ENCODE results near the gene SLC51B.
A peak's percentile ranks its signal among the peaks of the same experiment; 100 is the strongest.
"Not testable (repeated sequence)": the region's sequence is repeated elsewhere in the genome, so short reads cannot be mapped to it uniquely, and the experiment has no call there.

SLC51B gene

DNA sequence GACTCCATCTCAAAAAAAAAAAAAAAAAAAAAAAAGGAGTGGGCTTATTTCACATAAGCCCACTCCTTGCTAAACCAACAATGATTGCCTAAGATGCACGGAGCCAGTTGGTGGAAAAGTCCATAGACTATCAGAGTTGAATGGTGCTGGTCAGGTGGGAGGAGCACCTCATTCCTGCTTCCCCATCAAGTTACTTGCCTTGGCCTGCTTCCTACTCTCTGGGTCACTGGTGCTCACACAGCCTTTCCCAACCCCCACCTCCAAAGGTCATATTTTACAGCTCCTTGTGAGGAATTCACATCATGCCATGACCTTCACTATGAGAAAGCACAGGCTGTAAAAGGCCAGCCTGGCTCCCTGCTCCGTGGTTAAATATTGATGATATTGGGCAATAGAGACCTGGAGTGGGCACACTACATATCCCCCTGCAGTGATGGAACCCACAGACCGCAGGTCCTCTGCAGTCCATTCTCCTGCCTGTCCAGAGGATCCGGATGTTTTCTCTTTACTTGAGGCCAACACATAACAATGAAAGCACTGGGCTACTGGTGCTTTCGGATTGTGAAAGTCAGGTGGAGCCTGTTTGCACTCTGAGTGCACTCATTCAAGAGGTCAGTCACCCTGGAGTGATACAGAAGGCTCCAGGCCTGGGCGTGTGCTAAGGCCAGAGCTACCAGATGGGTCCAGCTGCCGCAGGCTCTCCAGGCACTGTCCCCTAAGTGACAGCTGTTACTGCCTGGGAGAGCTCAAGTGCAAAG lies at the start of gene SLC51B:
Gene SLC51B, plus strand, starts transcription at position 664 of the 758 bp plus-strand sequence. CDS start 4,618 bp downstream, outside the sequence.
- DNase-seq: peak; percentile 94

DNA sequence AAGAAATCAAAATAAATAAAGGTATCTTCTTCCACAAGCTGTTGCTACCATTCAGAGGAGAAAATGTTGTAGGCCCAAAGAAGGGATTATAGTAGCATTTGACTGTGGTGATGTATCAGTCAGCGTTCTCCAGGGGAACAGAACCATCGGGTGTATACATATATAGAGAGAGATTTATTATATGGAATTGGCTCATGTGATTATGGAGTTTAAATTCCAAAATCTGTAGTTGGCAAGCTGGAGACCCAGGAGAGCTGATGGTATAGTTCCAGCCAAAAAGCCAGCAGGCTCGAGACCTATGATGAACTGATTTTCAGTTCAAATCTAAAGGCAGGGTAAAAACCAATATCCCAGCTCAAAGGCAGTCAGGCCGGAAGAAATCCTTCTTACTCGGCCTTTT lies 48.1 kb upstream of the SLC51B start:
- no peak for DNase-seq

DNA sequence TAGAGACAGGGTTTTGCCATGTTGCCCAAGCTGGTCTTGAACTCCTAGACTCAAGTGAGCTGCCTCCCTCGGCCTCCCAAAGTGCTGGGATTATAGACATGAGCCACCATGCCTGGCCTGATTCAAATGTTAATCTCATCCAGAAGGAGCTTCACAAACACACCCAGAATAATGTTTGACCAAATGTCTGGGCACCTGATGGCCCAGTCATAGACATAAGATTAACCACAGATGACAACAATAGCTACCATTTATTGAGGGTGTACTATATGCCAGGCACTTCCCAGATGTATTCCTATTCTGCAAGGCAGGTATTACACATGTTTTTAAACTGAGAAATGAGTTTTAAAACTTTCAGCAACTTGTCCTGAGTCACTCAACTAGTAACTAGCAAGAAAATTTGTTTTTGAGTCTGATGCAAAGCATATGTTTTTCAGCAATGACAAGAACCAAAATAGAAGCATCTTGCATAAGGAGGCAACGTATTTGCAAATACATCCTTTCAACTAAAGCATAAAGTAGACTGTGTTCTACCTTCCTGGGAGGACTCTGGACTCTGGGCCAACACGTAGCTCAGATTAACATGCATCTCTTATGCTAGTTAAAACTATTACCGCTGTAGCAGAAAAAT lies 47.3 kb upstream of the SLC51B start:
- DNase-seq: no peak

DNA sequence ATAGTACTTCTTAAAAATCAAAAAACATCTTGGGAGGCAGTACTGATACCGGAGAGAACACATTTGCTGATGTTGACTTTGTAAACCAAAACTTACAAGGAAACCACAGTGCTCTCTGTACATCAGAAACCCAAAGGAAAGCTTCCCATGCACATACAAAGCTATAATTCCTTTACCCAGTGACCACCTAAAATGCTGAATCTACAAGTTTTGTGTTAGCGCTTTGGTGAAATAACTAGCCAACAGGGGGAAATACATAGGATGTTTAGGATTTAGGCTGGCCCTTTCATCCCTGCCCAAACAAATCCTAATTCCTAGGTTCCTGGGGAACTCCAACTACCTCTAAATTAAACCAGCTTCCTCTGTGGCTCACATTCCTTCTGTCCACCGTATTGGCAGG lies 40.2 kb upstream of the SLC51B start:
- no peak for DNase-seq

DNA sequence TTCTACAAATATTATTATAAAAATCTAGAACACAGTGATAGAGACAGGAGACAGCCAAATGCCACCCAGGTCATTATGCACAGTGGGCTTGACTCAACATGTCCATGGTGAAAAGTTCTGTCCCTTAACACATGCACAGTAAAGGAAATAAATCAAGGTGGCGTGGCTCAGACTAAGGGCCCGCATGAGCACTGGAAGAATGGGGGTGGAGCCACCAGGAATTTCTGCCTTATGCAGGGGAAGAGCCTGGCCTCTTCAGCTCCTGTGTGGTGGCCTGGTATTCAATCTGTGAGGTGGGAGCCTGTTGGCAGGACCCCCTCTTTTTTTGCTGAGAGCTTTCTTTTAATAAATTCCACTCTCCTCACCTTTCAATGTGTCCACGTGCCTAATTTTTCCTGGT lies 38.3 kb upstream of the SLC51B start:
- DNase-seq: no peak

DNA sequence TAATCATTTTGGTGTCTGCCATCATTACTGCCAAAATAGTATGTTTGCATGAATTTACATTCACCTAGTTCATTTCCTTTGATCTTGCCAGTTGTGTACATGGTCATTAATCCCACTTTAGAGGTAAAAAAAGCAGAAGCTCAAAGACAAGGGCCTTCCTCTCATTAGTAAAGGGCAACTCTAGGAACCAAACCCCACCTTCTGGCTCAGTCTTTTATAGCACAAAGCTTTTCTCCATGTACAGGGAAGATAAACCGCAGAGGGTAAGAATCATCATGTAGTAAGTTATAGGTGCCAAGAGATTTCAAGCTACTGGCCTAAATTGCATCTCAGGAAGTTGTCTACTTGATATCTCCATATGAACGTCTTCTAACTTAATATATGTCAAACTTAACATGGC lies 36.2 kb upstream of the SLC51B start:
- DNase-seq: no peak

DNA sequence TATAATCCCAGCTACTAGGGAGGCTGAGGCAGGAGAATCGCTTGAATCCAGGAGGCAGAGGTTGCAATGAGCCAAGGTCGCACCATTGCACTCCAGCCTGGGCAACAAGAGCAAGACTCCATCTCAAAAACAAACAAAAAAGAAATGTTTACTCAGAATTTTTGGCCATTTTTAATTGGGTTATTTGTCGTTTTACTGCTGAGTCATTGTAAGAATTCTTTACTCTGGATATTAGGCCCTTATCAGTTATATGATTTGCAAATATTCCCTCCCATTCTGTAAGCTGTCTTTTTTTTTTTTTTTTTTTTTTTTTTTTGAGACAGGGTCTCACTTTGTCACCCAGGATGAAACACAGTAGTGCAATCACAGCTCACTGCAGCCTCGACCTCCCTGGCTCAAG lies 34.0 kb upstream of the SLC51B start:
- not testable (repeated sequence) for DNase-seq

DNA sequence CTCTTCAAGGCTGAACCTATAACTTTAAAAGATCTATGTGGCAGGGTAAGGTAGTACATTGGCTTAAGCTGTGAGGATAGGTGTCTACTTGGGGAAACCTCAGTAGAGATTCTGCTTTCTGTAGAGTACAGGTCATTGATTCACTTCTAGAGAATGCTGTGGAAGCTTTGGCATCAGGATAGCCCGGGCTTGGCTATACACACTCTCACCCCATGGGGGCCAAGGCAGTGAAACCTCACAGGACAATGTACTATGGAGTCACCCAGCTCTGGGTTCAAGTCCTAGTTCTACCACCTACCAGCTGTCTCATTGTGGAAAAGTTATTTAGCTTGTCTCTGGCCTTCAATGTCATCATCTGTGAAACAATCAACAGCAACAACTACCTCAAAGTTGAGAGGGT lies 24.8 kb upstream of the SLC51B start:
- DNase-seq: no peak

DNA sequence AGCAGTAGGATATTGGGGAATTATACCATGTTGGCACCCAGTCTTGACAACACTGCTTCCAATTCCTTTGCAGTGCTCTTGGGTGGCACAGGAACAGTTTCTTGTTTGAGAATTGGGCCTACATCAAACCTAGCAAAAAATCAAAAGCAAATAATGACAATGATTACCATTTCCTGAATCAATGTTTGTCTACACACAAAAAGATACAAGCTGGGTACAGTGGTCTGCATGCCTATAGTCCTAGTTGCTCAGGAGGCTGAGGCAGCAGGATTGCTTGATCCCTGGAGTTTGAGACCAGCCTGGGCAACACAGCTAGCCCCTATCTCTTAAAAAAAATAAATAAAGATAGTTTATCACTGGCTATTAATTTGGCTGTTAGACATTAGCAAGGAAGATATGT lies 23.7 kb upstream of the SLC51B start:
- DNase-seq: no peak

DNA sequence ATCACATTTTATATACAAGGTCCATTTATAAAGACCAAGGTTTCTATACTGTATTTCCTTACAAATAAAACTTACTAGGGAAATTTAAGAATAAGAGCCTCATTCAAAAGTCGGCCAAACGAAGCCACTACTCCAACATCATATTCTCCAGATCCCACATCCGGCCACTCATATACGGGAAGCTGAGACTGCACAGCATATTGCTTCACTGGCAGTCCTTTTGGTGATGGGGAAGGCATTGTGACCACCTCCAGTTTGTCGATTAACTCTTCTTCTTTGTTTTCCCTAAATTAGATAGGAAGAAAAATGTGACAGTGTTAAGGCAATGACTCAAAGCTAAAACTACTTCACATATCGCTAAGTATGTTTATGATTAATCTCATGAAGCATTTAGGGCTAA lies 18.4 kb upstream of the SLC51B start:
- no peak for DNase-seq

DNA sequence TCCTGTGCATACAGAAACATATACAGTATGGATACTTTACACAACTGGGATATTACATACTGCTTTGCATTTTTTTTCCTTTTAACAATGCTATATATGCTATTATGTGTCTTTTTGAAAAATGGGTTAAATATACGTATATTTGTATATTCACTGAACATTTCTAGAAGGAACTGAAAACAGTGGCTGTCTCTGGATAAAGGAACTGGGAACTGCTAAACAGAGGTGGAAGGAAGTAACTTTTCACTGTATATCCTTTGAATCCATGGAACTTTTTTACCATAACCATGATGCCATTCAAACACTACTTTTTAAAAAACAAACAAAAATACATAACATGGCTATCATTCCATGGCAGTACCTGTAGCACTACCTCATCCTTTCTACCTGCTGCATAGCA lies 17.6 kb upstream of the SLC51B start:
- no peak for DNase-seq

DNA sequence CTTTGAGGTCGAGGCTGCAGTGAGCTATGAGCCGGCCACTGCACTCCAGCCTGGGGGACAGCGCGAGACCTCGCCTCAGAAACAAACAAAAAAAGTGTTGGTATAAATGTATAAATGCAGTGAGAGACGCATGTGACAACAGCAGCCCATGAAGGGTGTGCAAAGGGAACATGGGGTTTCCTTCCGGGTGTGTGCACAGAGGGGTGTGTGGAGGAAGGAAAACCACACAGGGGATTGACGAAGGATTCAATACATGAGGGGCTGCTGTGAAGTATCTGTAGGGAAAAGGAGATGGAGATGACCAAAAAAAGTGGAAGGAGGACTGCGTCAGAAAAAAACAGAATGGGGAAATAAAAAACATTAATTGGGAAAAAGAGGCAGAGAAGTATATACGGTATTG lies 16.8 kb upstream of the SLC51B start:
- no peak for DNase-seq

DNA sequence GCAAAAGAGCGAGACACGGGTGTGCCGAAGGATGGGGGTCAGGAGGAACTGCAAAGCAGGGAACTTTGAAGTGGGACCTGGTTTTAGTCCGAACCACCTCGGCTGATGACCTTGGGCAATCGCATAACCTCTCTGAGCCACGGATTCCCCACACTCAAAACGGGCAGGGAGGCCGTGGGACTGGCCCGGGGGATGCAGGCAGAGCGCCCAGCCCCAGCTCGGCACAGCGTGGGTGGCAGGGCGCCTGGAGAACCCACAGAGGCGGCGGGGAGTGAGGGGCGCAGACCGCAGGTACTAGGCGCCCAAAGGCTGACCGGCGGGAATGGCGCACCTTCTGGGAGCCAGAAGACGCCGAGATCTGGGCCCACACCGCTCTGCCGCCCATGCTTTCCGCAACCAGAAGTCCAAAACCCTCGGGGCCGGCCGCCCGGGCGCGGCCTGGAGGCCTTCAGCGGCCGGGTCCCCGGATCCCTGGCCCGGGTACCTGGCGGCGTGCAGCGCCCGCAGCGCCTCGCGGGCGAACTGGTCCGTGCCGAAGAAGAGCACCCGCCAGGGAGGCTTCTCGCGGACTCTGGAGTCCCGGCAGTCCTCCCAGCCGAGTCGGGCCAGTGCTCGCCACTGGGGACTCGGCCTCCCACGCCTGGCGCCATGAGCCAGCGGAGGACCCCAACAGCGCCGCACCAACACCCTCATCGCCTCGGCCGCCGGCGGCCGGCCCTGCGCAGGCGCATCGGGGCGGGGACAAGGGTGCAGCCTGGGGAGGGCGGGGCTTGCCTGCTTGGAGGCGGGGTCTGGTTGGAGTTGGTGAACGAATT lies 16.1 kb upstream of the SLC51B start, which contains the start of gene MTFMT:
Gene MTFMT, minus strand, starts transcription at position 719 of the 815 bp plus-strand sequence. Its CDS starts 26 bp downstream, at position 693.
- DNase-seq: peak; percentile 83

DNA sequence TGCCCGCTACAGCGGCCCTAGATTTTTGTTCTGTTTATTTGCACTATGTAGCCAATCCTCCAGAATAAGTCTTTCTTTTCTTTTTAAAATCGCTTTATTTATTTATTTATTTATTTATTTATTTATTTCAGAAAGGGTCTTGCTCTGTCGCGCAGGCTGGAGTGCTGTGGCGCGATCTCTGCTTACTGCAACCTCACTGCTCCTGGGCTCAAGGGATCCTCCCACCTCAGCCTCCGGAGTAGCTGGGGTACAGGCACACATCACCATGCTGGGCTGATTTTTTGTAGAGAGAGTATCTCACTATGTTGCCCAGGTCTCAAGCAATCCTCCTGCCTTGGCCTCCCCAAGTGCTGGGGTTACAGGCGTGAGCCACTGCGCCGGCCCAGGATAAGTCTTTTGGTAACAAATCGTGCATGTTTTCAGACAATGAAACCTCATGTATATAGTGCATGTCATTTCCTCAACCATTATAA lies 15.4 kb upstream of the SLC51B start:
- DNase-seq: no peak

DNA sequence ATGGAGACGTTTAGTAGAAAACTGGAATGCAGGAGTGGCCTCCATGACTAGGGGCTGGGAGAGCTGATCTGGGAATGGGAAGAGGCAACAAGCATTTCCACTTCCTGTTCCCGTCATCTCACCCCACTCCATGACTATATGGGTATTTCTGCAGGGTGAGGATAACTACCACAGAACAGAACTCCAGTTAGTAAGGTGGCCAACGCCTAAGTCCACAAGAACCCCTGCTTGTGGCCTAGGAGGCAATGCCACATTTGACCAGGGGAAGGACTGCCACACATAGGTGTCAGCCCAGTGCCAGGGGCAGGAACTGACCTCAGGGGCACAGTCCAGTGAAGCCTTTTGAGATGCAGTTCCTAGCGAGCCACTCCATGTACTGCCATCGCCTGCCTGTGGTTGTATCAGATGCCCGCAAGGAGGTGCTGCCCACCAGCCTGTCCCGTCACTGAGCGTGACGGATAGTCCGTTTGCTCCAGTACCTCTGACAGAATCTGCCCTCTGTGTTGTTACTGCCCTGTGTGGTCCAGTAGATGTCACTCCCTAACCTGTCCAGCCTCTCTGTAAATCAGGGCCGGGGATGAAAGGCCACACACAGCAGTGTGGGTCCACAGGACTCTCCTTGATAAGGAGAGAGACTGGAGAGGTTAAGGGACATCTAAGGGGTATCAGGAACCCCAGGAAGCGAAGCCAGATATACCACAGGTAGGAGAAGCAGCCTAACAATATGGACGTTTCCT lies 12.2 kb upstream of the SLC51B start:
- peak; percentile 91 for DNase-seq

DNA sequence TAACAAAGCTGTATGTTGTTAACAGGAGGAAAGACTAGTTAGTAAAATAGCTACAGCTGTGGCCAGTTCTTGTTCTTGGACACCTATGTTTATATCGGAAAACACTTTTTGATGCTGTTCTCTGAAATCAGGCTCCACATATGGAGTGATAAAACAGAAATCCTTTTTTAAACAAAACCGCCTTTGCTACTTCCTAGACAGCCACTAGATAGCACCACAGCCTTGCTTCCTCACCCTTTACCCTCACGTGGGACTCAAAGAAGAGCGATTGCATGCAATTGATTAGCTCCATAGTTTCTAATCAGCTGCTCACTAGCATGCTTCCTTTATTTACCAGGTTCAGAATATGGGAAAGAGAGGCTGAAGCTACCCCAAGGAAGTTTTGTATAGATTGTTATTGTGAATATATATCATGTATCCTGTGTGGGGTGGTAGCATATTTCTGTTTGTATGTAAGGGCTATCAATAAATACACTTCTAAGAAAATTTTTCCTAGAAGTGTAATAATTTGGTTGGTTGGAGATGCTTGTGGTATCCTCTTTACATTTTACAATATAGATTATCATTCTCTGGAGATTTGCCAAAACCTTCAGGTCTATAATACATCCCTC lies 11.4 kb upstream of the SLC51B start:
- DNase-seq: peak; percentile 63

DNA sequence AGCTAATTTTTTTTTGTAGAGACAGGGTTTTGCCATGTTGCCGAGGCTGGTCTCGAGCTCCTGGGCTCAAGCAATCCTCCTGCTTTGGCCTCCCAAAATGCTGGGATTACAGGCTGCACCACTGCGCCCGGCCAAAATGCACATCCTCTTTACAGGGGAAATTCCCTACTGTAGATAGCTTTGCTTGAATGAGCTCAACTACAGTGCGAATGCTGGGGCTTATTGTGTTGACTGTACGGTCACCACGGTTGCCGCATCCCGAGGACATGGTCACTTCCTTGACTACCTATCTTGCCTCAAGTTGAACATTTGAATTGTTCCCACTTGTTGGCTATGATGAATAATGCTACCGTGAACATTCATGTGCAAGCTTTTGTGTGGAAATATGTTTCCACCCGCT lies 10.5 kb upstream of the SLC51B start:
- no peak for DNase-seq

DNA sequence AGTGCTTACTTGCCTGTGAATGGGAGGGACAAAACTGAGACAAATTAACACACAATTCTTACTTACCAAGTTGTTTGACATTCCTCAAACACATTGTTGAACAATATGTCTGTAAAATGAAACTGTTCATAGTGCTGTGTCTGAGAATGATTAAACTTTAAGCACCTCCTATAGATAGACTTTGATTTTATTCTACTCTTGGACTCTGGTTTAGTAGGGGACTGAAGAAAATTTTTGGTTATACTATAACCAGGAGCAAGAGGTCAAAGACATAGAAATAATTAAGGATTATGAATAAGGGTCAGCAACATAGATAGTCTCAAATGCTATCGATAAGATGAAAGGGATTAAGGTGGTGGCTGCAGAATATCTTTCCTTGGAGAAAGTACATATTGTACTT lies 7.9 kb upstream of the SLC51B start:
- DNase-seq: no peak

DNA sequence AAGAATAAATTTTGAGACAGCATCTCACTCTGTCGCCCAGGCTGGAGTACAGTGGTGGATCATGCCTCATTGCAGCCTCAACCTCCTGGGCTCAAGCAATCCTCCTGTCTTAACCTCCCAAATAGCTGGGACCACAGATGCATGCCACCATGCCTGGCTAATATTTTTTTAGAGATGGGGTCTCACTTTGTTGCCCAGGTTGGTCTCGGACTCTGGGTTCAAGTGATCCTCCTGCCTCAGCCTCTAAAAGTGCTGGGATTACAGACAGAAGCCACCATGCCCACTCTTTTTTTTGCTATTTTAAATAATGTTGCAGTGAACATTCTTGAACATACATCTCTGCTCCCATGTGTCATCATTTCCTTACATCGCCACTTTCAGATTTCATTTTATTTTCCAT lies 6.8 kb upstream of the SLC51B start:
- no peak for DNase-seq

DNA sequence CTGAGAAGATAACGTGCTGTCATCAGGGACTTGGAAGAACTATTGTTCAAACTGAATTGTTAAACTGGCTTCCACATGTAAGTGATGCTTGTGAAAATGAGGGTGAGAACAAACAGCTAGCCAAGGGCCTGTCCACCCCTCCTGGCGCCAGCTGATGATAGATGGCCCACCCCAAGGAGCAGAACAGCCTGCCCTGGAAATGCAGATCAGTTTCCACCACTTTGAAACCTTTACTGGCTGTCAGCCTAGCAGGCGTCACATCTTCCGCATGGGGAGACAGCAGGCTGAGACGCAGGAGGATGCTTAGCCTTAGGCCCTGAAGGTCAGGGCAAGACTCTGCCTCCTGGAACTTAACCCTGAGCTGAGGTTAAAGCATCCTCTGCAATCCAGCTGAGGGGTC lies 6.4 kb upstream of the SLC51B start:
- DNase-seq: no peak

DNA sequence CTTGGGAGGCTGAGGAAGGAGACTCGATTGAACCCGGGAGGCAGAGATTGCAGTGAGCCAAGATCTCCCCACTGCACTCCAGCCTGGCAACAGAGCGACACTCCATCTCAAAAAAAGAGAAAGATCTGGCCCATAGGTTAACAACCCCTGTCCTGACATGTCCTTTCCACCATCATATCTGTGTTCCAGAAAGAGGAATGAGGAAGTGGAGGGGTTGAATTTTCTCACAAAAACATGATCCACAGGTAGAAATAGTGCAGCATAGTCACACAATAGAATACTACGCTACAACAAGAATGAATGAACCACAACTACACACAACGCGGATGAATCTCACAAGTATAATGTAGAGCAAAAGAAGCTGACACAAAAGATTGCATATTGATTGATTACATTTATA lies 4.7 kb upstream of the SLC51B start:
- no peak for DNase-seq

DNA sequence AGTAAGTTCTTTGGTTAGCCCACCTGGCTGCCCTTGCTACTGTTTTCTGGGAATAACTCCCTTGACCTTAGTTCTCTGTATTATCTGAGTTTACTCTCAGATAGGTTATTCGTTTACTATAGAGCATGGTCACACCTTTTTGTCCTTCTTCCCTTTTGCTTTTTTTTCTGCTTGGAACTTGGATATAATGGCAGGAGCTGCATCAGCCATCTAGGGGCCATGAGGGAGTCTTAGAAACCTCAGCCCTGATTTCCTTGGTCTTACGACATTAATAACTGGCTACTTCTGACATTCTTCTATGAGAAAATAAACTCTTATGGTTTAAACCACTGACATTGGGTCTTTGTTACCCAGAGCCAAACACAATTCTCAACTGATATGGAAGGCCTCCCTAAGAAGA lies 3.4 kb upstream of the SLC51B start:
- DNase-seq: no peak
